Measurements from ENCODE around the gene PTGES.
"Not testable (repeated sequence)": the region's sequence is repeated elsewhere in the genome, so short reads cannot be mapped to it uniquely, and the experiment has no call there.

Gene PTGES, protein sequence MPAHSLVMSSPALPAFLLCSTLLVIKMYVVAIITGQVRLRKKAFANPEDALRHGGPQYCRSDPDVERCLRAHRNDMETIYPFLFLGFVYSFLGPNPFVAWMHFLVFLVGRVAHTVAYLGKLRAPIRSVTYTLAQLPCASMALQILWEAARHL

DNA sequence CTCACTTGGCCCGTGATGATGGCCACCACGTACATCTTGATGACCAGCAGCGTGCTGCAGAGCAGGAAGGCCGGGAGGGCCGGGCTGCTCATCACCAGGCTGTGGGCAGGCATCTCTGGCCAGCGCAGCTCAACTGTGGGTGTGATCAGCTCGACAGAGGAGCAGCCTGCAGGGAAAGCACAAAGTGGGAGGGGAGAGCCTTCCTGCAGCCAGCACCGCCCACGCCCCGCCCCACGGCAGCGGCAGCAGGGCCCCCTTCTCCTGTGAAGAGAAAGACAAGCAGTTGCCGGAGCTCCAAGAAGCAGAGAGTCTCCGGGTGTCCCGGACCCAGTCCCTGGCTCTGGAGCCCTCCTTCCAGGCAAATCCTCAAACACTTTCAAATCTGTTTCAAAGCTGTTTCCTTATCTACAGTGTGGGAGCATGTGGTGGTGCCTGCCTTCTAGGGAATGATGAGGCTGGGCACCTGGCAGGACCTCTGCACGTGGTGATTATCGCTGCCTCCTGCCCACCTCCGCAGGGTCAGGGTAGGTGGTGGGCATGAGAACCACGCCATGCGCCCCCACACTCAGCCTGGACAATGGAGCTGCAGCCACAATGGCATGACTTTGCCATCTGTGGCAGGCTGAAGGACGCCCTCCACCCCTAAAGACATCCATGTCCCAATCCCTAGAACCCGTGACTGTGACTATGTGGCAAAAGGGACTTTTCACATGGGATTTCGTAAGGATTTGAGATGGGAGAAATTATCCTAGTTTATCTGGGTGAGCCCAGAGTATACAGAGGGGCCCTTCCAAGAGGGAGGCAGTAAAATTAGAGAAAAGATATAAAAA is at the start of gene PTGES:
Gene PTGES (minus strand): TSS at position 143 of the 830 bp plus-strand sequence. CDS start 30 bp downstream, at position 113.
- DNase-seq: no peak

DNA sequence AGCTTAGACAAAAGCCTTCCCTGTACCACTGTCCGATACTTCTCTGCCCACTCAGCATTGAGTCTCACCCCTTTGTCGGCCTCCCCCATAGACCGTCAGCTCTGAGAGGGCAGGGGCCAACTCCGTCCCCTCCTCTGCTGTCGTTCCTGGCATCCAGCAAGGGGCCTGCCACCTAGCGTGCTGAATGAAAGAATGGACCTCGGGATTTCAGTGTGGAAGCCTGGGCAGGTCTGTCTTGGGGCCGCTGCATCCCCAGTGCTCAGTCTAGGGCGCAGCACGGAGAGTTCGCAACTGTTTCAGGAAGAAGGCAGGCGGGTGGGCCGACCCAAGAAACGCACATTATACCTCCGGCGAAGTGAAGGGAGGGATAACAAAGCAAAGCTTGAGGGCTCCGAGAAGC is 48.7 kb upstream of the PTGES start:
- no peak for DNase-seq

DNA sequence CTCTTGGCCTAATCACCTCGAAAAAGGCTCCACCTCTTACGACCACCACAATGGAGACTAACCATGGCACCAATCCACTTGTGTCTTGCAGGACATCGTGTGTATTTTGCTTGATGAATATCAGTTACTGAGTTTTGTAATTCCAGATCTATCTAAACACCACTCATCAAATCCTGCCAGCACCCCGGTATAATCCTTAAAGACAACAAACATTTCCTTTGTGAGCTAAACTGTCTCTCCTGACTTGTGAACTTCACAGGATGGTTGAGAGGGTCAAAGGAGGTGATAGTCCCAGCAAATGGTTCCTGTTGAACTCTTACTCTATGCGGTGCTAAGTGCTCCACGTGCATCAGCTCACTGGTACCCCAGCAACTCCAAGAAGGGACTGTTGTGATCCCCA is 46.1 kb upstream of the PTGES start:
- no peak for DNase-seq

DNA sequence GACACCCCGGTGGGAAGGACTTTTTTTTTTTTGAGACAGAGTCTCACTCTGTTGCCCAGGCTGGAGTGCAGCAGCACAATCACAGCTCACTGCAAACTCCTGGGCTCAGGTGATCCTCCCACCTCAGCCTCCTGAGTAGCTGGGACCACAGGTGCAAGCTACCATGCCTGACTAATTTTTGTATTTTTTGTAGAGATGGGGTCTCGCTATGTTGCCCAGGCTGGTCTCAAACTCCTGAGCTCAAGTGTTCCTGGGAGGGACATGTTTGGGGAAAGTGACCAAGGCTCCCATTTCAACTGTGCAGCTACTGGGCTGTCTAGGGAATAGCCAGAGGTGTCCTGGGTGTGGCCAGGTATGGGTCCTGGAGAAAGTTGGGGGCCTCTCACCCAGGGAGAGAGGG is 43.2 kb upstream of the PTGES start:
- not testable (repeated sequence) for DNase-seq

DNA sequence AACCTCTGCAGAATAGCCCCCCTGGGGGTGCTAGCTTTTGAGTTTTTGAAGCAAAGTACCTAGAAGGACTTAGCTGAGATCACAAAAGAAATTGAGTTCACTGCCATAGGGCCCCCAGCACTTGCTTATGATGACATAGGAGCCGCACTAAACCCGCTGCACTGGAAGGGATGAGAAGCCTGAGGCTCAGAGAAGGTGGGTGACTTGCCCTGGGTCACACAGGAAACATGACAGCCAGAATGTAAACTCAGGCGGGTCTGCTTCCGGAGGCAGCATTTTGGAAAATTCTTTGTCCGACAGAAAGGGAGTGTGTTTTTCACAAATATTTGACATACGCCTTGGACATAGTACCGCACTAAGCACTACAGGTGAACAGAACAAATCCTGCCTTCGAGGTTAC is 41.7 kb upstream of the PTGES start:
- no peak for DNase-seq

DNA sequence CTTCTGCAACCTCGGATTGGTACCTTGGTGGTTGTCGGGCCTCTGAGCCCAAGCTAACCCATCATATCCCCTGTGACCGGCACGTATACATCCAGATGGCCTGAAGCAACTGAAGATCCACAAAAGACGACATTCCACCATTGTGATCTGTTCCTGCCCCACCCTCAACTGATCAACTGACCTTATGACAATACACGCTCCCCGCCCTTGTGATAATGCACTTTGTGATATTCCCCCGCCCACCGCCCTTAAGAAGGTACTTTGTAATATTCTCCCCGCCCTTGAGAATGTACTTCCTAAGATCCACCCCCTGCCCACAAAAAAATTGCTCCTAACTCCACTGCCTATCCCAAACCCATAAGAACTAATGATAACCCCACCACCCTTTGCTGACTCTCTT is 33.6 kb upstream of the PTGES start:
- DNase-seq: no peak

DNA sequence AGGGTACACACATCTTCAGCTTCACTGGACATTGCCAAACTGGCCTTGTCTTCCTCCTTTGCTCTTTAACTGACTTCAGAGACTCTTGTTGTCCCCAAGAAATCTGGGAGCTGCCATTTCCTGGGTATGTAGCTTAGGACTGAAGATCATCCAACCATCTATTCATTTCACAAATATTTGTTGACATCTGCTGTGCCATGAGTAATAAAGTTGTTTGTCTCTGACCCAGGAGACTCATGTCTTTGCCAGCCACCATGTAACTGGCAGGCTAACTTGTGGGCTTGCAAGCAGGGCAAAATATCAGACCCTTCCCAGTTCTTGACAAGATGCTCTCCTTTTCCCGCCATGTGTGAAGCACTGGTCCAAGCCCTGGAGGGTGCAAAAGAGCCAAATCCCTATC is 33.0 kb upstream of the PTGES start:
- DNase-seq: no peak

DNA sequence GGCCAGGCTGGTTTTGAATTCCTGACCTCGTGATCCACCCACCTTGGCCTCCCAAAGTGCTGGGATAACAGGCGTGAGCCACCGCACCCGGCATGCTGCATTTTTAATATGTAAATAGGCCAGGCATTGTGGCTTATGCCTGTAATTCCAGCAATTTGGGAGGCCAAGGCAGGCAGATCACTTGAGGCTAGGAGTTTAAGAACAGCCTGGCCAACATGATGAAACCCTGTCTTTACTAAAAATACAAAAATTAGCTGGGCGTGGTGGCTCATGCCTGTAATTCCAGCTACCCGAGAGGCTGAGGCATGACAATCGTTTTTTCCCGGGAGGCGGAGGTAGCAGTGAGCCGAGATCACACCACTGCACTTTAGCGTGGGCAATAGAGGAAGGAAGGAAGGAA is 32.1 kb upstream of the PTGES start:
- not testable (repeated sequence) for DNase-seq

DNA sequence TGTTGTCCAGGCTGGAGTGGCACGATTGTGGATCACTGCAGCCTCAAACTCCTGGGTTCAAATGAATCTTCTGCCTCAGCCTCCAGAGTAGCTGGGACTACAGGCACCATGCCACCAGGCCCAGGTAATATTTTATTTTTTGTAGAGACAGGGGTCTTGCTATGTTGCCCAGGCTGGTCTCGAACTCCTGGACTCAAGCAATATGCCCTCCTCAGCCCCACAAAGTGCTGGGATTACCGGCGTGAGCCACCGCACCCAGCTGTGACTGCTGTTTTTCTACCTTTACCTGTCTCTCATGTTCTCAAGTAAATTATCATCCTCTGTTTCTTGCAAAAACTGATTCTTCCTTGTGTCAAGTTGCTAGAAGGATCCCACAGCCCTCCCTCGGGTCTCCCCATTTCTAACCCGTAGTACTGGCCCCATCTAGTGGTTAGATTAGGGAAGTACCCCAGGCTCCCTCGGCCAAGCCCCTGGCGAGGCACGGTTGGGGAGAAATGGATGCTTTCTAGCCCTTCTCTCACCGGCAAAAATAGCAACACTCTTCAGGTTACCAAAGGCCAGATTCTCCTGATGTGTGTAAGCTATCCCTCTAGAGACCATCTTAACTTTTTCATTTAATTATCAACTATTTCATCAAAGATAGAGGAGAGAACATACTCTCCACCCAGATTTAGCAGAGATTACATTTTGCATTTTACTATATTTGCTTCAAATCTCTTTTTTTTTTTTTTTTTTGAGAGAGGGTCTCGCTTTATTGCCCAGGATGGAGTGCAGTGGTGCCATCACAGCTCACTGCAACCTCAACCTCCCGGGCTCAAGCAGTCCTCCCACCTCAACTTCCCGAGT is 30.9 kb upstream of the PTGES start:
- peak; percentile 32 for DNase-seq

DNA sequence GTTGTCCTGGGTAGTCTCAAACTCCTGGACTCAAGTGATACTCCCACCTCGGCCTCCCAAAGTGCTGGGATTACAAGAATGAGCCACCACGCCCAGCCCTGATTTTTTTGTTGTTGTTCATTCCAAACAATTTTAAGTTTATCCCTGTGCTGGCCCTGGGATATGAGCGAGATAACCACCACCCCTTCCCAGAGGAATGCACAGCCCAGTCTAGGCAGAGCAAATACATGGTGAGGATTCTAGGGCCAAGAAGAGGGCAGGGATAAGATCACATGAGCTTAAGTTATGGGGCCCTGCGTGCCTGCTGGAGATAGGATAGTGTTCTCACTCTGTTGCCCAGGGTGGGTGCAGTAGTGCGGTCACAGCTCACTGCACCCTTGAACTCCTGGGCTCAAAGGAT is 29.1 kb upstream of the PTGES start:
- DNase-seq: no peak

DNA sequence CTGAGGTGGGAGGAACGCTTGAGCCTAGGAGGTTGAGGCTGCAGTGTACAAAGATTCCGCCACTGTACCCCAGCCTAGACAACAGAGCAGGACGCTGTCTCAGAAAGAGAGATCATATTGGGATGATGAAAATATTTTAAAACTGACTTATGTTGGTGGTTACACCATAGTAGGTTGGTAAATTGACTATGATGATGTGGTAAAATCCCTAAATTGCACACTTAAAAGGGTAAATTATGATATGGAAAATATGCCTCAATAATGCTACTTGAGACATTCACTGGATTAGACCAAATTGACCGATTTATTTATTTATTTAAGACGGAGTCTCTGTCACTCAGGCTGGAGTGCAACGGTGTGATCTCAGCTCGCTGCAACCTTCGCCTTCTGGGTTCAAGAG is 28.3 kb upstream of the PTGES start:
- DNase-seq: no peak

DNA sequence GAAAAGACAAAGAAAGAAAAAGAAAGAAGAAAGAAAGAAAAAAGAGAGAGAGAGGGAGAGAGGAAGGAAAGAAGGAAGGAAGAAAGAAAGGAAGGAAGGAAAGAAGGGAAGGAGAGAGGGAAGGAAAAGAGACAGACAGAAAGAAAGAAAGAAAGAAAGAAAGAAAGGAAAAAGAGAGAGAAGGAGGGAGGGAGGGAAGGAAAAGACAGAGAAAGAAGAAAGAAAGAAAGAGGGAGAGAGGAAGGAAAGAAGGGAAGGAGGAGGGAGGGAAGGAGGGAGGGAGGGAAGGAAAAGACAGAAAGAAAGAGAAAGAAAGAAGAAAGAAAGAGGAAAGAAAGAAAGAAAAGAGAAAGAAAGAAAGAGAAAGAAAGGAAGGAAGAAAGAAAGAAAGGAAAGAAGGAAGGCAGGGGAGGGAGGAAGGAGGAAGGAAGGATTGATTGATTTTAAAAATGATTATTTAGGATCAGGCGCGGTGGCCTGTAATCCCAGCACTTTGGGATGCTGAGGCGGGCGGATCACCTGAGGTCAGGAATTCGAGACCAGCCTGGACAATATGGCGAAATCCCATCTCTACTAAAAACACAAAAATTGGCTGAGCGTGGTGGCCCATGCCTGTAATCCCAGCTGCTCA is 26.8 kb upstream of the PTGES start:
- no peak for DNase-seq

DNA sequence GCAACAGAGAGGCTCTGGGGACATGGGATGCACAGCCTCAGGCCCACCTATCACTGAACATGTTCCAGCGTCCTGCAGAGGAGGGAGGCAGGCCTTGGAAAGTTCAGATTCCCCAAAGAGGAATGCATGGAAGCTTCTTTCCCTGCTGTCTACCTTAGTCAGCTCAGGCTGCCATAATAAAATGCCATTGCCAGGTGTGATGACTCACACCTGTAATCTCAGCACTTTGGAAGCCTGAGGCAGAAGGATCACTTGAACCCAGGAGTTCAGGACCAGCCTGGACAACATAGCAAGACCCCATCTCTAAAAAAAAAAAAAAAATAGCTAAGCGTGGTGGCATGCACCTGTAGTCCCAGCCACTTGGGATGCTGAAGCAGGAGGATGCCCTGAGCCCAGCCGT is 25.6 kb upstream of the PTGES start:
- no peak for DNase-seq

DNA sequence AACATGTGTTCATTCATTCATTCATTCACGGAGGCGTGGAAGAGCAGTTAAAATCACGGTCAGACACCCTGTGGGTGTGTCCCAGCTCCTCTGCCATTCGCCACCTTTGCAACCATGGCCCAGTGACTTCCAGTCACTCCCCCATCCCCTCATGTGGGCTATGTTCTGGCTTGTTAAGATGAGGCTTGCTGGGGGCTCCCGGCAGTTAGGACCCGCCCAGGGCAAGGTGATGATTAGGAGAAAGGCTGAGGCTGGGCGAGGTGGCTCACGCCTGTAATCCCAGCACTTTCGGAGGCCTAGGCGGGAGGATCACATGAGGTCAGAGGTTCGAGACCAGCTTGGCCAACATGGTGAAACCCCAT is 24.9 kb upstream of the PTGES start:
- no peak for DNase-seq

DNA sequence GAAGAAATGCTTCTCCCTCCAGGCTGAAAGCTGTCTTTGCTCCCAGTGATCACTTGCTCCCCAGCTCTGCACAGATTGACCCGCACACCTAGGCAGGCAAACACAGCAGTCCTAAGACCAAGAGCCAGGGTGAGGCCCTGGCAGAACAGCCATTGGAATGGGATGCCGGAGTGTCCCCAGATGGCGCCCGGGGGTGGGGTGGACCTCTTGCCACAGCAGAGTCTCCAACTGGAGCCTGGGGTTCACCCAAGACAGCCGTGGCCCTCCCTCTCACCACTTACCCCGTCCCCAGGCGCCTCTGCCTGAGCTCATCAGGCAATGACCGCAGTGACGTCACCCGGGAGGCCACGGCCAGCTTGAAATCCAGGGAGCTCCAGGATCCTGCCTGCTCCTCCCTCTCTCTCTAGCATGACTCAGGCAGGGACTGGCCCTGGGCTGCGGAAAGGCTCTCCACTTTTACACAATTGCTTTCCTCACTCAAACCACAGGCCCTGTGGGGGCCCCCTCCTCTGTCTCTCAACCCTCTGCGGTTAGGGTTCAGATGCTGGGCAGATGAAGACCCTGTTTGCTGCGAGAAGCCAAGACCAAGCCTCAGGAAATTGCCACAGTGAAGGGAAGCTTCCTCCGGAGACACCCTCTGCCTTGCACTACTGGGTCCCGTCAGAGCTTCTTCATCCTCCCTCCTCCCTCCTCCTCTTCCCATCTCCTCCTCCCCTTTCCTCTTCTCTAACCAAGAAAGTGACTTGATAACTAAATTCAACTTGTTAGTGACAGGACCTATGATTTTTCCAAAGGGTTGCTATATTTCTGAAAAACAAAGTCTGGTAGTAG is 24.3 kb upstream of the PTGES start:
- no peak for DNase-seq

DNA sequence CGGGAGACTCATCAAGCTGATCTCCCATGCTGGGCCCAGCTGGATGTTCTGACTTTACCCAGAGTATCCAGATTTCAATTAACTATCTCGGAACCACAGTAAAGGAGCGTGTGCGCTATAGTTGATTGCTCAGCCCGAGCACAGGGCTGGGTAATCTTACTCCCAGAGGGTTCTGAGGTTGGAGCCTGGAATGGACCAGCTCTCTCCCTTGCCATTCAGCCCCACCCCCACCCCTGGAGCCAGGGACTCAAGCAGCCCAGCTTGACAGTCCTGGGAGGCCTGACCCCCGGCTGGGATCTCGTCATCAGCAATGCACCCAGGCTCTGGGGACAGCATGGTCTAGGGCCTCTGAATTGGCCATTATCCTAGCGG is 23.7 kb upstream of the PTGES start:
- DNase-seq: no peak

DNA sequence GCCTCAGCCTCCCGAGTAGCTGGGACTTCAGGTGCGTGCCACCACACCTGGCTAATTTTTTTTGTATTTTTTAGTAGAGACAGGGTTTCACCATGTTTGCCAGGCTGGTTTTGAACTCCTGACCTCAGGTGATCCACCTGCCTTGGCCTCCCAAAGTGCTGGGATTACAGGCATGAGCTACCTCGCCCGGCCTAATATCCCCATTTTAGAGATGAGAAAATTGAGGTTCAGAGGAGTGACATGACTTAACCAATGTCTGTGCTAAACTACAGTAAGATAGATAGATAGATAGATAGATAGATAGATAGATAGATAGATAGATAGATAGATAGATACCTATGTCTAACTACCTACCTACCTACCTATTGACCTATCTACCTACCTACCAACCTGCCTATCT is 23.3 kb upstream of the PTGES start:
- not testable (repeated sequence) for DNase-seq

DNA sequence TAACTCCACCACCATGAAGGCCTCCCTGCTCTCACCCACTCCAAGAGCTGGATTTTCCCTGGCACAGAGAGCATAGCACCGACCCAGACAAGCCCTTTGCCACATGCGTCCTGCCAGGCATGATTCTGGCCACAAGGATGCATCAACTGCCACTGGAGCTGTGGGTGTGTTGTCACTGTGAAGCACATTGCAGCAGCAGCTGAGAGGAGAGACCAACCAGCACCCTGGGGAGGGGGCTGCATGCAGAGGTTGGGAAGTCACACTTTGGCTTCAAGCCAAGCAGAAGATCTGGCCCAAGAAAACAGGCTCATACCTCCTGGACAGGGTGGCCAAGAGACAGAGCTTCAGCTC is 22.6 kb upstream of the PTGES start:
- DNase-seq: no peak

DNA sequence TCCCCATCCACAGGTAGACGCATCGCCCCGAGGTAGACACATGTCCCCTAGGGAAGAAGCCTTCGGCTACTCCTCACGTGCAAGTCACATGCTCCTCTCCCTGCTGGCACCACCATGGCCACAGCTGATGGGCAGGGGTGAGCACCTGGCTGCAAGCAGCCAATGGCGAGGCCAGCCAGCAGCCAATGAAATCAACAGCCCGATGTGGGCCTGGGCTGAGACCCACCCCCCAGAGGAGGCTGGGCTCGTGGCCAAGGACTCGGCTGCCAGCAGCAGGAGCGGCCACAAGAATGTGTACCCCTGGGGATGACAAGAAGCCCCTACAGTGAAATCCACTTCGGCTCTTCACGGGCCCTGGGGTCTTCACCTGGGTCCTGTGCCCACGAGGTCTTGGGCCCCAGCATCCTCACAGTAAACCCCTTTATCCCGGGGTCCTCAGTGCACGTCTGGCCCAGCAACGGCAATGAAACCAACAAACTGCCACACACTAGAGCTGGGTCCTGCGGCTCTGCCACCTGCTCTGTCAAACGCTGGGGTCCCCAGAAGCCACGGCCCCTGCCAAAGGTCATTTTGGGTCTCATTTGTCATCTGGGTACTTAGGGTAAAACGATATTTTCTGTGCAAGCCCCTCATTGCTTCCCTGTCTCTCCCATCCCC is 22.1 kb upstream of the PTGES start:
- no peak for DNase-seq

DNA sequence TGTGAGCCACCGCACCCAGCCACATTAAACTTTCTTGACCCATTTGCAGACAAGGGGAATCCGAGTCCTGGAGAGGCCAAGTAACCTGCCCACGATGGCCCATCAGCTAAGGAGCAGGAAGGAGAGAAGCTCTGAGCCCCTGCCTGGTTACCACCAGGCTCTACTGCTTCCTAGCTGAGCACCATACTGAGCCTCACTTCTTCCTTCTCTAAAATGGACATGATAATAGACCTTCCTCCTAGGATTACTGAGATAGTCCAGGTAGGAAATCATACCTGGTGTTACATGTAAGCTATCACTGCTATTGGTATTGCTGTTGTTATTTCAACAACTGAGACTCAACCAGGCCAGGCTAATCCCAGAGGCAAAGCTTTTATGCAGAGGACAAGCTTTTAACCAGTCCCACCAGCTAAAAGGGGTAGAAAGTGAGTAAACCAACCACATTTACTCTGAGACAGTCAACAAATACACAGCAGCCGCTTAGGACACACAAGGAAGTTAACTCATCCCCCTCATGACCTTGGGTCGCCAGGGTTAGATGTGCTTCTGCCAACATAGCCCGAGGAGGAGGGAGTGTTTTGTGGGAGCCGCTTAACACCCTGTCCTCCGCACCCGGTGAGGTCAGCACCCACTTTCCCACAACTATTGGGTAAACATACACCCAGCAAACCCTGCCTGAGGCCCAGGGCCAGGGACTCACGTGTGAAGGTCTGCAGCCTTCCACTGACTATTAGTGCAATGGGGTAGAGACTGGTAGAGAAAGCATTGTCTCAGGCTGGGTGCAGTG is 20.6 kb upstream of the PTGES start:
- DNase-seq: no peak

DNA sequence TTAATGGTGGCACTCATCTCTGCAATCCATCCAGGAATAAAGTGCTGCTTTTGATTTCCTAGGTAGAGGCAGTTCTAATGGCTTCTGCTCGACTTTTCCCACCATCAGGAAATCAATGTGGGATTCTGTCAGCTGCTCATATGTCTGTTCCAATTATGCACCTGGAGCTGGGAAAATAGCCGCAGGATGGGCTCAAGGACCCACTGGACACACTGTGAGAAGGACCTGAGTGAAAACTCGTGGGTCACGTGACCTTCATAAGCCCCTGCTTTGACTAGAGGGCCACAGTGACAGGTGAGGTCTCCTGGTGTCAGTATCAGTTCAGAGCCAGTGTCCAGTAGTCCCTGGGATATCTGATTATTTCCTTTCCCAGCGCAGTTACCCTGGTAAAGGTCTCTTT is 17.9 kb upstream of the PTGES start:
- DNase-seq: no peak
